ENCODE measurements around the gene CUBN. TPM values are rescaled to one million over a fixed set of nuclear protein-coding genes. Genes with fewer than 3 reads are reported as not detected.

Gene CUBN
- total and polyA plus RNA-seq, 2 of the 13 experiments (the other 11 are each of a cell fraction or from before 2014, with no cell fraction given): 0.27 to 0.32 TPM

DNA sequence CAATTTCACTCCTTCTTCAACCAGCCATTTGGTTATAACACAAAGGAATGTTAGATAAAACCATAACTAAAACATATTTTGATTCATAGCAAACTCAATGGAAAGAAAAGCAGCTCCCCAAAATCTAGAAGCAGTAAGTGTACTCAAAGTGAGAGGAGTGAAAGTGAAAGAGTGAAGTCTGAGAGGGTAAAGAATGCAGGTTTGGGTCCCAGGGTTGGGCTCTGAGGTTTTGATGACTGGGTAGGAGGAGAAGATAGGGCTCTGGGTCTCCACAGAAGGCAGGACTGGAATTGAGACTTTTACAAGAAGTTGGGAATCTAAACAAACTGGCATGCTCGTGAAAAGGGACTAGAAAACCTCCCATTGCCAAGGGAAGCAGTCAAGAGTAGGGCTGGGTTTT, 227.0 kb downstream of the CUBN start (continued):
- no peak for TF ChIP-seq SYNCRIP (IDR thresholded peaks at IDR 0.05; ENCODE audit: insufficient read depth, low read depth, low read length)
- TF ChIP-seq RARA (CRISPR knock-in tag; IDR thresholded peaks at IDR 0.05): no peak
- TF ChIP-seq, protein P1, sequence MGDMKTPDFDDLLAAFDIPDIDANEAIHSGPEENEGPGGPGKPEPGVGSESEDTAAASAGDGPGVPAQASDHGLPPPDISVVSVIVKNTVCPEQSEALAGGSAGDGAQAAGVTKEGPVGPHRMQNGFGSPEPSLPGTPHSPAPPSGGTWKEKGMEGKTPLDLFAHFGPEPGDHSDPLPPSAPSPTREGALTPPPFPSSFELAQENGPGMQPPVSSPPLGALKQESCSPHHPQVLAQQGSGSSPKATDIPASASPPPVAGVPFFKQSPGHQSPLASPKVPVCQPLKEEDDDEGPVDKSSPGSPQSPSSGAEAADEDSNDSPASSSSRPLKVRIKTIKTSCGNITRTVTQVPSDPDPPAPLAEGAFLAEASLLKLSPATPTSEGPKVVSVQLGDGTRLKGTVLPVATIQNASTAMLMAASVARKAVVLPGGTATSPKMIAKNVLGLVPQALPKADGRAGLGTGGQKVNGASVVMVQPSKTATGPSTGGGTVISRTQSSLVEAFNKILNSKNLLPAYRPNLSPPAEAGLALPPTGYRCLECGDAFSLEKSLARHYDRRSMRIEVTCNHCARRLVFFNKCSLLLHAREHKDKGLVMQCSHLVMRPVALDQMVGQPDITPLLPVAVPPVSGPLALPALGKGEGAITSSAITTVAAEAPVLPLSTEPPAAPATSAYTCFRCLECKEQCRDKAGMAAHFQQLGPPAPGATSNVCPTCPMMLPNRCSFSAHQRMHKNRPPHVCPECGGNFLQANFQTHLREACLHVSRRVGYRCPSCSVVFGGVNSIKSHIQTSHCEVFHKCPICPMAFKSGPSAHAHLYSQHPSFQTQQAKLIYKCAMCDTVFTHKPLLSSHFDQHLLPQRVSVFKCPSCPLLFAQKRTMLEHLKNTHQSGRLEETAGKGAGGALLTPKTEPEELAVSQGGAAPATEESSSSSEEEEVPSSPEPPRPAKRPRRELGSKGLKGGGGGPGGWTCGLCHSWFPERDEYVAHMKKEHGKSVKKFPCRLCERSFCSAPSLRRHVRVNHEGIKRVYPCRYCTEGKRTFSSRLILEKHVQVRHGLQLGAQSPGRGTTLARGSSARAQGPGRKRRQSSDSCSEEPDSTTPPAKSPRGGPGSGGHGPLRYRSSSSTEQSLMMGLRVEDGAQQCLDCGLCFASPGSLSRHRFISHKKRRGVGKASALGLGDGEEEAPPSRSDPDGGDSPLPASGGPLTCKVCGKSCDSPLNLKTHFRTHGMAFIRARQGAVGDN (CRISPR knock-in tag; IDR thresholded peaks at IDR 0.05): no peak

DNA sequence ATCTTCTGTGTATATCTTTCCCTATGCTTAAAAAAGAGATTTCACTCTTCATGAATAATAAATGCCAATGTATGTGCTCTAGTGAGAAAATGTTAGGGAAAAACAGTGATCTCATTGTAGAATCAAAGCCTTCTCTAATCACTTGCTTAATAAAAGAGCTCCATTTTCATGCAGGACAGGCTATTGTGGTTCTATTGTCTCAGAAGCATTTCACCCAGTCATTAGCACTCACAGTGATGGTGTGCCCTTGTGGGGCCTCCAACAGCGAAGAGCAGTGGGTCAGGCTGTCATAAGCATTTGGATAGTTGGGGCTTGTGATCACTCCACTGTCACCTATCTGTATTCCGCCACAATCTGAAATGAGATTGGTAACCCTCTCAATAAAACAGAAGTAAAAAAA, 228.5 kb downstream of the CUBN start:
- H3K9ac ChIP-seq (ENCODE audit: insufficient read depth, low read depth, low read length): no peak overlapping the region
- ATAC-seq: no peak
- H3K27ac ChIP-seq (ENCODE audit: extremely low read length, insufficient read depth, low read length): no peak overlapping the region
- H3K4me1 ChIP-seq (ENCODE audit: insufficient read depth, low read length): no peaks in the 10 kb centered on the region
- H2AFZ ChIP-seq (ENCODE audit: low read length): no peak overlapping the region
- no peaks in the 10 kb centered on the region for H3K79me2 ChIP-seq (ENCODE audit: insufficient read depth, low read length)
- WGBS (ENCODE audit: low lambda C conversion rate): 45% methylated on average over 2 of the region's 2 CpGs
- H3K4me2 ChIP-seq (ENCODE audit: low read depth, low read length): no peak overlapping the region
- intact Hi-C loops (cut with micrococcal nuclease; ENCODE audit: unreplicated experiment): no loop called here
- H3K9me3 ChIP-seq (ENCODE audit: low read length): no peaks in the 10 kb centered on the region
- BruUV-seq (replicated peaks): no TSS peak
- FAIRE-seq: no peak
- in situ Hi-C loops (cut with HindIII; ENCODE audit: extremely low pct_ligation_motif_present, low pct_unique_long_range_greater_than_20kb): no loop called here
- H3K27me3 ChIP-seq (ENCODE audit: control insufficient read depth in 1 of 2, insufficient read depth in 2 of 2, low read length in 2 of 2): no peaks in the 10 kb centered on the region
- no peaks in the 10 kb centered on the region for H4K20me1 ChIP-seq (ENCODE audit: insufficient read depth, low read length)
- no peak overlapping the region for H3K4me3 ChIP-seq (replicated peaks in 1 of 3; ENCODE audit: insufficient read depth in 1 of 3, low read depth in 2 of 3, low read length in 3 of 3)
- no peaks in the 10 kb centered on the region for H3K36me3 ChIP-seq (replicated peaks in 1 of 2; ENCODE audit: control insufficient read depth in 1 of 2, insufficient read depth in 2 of 2, low read length in 2 of 2)
- ChIA-PET CTCF (ENCODE audit: low intra/inter-chr PET ratio, low total read pairs) (no interaction called here), POLR2A (no interaction called here)
- DNase-seq (ENCODE audit: low spot score): no peak
- TF ChIP-seq, protein P2, sequence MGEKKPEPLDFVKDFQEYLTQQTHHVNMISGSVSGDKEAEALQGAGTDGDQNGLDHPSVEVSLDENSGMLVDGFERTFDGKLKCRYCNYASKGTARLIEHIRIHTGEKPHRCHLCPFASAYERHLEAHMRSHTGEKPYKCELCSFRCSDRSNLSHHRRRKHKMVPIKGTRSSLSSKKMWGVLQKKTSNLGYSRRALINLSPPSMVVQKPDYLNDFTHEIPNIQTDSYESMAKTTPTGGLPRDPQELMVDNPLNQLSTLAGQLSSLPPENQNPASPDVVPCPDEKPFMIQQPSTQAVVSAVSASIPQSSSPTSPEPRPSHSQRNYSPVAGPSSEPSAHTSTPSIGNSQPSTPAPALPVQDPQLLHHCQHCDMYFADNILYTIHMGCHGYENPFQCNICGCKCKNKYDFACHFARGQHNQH (CRISPR knock-in tag; IDR thresholded peaks at IDR 0.05): no peak
- TF ChIP-seq, protein P3, sequence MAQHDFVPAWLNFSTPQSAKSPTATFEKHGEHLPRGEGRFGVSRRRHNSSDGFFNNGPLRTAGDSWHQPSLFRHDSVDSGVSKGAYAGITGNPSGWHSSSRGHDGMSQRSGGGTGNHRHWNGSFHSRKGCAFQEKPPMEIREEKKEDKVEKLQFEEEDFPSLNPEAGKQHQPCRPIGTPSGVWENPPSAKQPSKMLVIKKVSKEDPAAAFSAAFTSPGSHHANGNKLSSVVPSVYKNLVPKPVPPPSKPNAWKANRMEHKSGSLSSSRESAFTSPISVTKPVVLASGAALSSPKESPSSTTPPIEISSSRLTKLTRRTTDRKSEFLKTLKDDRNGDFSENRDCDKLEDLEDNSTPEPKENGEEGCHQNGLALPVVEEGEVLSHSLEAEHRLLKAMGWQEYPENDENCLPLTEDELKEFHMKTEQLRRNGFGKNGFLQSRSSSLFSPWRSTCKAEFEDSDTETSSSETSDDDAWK (CRISPR knock-in tag; IDR thresholded peaks at IDR 0.05): no peak
- TF ChIP-seq XBP1 (CRISPR knock-in tag; IDR thresholded peaks at IDR 0.05) (no peak), SKI (IDR thresholded peaks at IDR 0.05; ENCODE audit: partially characterized antibody) (no peak), FOXK1 (CRISPR knock-in tag; IDR thresholded peaks at IDR 0.05; ENCODE audit: borderline replicate concordance, low read depth) (no peak), ZSCAN12 (CRISPR knock-in tag; IDR thresholded peaks at IDR 0.05) (no peak), ISL2 (CRISPR knock-in tag; IDR thresholded peaks at IDR 0.05) (no peak), MAF1 (CRISPR knock-in tag; IDR thresholded peaks at IDR 0.05; ENCODE audit: borderline replicate concordance) (no peak), GTF3A (CRISPR knock-in tag; conservative IDR thresholded peaks at IDR 0.05) (no peak), ZSCAN20 (CRISPR knock-in tag; IDR thresholded peaks at IDR 0.05; ENCODE audit: borderline replicate concordance) (no peak), AGO2 (optimal IDR thresholded peaks at IDR 0.05; ENCODE audit: low read depth, low read length) (no peak), RNF2 (conservative IDR thresholded peaks at IDR 0.05; ENCODE audit: low read depth) (no peak), SOX6 (IDR thresholded peaks at IDR 0.05) (no peak), SOX6 (CRISPR knock-in tag; IDR thresholded peaks at IDR 0.05) (no peak)
- TF ChIP-seq, protein P4, sequence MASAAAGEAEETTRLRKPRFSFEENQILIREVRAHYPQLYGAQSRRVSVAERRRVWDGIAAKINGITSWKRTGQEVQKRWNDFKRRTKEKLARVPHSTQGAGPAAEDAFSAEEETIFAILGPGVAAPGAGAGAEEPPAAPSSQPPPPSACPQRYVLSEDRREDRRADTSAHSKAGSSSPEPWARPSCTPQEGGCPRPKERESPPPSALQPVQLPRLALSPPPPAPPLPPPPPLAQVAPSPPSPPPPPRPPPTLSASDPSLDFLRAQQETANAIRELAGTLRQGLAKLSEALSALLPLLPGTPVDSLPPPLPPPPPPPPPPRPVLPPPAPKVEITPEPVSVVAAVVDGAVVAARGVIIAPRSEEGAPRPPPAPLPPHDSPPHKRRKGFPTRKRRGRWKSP (CRISPR knock-in tag; IDR thresholded peaks at IDR 0.05): no peak
